HG02970 (cell line): Measurements from ENCODE around the gene N4BP3.
A peak's percentile ranks its signal among the peaks of the same experiment; 100 is the strongest.

Experiments
- ATAC-seq: cut with Tn5 transposase; IDR thresholded peaks from one replicate; pipeline ENCODE4 v1.9.1; 2021; ENCODE audit warnings: mild to moderate bottlenecking, moderate library complexity, moderate number of reproducible peaks; ENCODE audit not compliant: unreplicated experiment, low FRiP score

Gene N4BP3

DNA sequence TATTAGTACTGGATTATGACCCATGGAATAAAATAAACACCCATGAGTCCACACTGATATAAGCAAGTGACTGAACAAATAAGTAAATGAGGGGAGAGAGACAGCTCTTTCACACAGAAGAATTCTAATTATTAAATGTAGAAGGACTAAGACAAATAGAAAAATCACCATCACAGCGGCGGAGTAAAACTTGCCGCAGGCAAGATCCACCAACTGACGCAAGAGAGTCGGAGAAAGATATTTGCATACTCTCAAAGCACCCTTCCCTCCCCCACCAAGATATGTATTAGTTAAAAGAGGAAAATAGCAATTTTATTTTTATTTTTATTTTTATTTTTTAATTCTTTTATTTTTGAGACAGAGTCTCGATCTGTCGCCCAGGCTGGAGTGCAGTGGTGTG, 14.6 kb upstream of the N4BP3 start:
- no peak for ATAC-seq

DNA sequence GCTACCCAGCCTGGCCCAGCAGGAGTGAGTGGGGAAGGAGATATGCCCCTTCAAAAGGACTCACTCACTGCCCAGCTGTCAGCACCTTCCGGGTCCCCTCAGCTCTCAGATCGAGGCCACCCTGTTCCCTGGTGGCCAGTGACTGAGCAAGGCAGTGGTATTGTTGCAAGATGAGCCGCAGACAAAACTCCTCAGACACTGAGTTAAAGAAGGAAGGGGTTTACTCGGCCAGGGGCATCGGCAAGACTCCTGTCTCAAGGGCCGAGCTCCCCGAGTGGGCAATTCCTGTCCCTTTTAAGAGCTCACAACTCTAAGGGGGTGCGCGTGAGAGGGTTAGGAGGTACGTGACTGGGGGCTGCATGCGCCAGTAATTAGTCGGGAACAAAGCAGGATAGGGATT, 9.7 kb upstream of the N4BP3 start:
- ATAC-seq = no peak

DNA sequence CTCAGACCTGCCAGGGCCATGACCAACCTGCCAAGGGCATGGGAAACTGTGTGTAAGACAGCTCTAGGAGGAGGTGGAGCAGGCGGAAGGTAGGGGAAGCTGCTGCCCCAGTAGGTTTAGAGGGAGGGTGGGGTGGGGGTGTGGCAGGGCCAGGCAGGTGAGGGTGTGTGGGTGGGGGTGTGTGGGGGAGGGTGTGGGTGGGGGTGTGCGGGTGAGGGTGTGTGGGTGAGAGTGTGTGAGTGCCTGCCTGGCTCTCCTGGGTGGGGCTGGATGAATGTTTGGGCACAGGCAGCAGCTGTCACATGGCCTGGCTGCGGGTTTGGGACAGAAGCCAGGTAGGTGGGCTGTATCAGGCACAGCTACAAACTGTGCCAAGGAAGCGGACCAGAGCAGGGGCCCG, 8.8 kb upstream of the N4BP3 start:
- ATAC-seq = no peak

DNA sequence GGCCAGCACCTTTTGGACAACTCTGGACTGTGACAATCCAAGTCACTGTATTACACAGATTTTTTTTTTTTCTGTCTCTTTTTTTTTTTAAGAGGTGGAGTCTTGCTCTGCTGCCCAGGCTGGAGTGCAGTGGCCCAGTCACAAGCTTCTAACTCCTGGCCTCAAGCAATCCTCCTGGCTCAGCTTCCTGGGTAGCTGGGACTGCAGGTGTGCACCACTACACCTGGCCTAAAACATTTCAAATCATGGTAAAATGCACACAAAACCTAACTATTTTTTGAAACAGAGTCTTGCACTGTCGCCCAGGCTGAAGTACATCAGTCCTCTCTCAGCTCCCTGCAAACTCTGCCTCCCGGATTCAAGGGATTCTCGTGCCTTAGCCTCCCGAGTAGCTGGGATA, 7.2 kb upstream of the N4BP3 start:
- no peak for ATAC-seq

DNA sequence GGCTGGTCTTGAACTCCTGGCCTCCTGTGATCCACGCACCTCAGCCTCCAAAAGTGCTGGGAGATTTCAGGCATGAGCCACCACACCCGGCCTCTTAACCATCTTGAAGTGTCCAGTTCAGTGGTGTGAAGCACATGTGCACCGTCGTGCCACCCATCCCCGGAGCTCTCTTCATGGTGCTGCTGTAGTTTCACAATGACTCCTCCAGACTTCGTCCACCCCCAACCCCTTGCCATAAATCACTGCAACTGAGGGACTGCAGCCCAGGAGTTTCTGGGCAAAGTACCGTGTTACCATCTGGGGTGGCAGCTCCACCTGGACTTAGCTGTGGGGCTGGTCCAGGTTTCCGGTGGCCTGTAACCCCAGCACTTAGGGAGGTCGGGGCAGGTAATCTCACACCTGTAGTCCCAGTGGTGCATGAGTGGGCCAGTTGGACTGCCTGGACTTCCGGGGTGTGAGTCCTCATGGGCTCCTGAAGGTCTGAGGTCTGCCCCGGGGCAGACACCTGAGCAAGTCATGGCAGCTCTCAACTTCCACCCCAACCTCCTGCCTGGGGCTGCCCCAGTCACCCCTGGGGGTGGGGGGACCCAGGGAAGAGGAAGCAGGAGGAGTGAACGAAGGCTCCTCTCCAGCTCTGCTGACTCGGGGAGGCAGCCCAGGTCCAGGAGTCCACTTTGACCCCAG, 6.6 kb upstream of the N4BP3 start:
- no peak for ATAC-seq

DNA sequence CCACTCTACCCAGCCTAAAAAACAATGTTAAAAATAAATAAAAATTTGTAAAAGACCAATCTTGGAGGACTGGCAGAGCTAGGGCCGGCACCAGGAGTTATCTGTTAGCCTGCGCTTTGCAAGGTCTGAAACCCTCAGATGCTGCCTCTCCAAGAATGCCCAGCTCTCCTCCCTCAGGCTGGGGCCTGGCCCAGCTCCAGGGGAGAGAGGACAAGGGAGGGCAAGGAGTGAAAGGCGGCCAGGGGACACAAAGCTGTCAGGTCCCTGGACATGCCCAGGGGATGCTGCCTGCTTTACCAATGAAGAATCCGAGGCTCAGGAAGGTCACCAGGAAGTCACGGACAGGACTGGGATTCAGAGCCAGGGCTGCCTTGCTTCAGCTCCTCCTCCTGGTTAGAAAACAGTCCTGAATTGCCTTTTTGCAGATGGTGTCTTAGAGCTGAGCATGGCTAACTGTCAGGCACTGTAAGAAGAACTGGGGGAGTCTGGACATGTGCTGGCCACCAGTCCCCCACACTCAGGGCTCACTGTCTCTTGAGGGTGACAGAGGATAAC, 5.5 kb upstream of the N4BP3 start:
- ATAC-seq = no peak

DNA sequence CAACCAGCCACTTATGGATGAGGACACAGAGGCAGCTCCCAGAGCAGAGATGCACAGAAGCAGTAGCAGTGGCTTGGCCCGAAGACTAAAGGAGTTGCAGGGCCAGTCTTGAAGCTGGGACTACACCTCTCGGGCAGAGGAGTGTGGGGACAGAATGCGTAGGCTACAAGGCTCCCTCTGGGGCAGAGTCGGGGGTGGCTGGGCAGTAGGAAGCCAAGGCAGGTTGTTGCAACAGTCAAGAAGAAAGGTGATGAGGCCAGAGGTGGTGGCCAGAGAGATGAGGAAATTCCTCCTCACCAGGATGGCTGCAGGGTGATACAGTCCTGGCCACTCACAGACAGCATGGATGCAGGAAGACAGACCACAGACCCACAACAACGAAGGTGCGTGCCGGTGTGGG, 4.9 kb upstream of the N4BP3 start:
- ATAC-seq = no peak

DNA sequence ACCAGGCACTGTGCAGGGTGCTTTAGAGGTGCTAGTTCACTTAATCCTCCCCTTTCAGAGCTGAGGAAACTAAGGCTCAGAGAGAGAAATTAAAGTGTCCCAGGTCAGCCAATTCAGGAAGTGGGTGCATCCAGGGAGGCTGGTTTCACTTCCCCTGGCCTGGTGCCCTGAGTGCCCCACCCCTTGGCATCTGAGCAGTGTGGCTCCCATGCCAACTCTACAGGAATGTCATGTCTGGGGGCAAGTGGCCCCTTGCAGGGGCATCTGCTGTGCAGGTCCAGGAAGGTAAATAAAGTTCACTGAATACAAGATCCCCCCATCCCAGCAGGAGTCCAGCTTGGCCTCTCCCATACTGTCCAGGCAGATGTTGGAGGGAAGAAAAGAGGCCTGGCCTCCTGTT, 4.4 kb upstream of the N4BP3 start:
- no peak for ATAC-seq

DNA sequence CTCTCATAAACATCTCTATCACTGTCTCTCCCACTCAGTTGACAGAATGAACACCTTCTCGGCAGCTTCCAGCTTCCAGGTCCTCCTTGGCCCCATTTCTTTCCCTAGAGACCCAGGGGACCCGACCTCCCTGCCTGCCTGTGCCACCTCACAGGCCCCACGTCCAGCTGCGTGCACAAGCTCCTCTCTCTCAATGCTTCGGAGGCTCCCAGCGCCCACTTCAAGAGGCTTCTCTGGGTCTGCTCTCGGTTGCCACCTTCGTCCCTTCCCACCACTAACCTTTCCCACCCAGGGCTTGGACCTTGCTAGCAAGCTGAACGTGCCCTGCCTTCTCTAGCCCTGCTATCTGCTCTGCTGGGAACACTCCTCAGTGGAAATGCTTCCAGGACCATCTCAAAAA, 2.8 kb upstream of the N4BP3 start:
- ATAC-seq = no peak

DNA sequence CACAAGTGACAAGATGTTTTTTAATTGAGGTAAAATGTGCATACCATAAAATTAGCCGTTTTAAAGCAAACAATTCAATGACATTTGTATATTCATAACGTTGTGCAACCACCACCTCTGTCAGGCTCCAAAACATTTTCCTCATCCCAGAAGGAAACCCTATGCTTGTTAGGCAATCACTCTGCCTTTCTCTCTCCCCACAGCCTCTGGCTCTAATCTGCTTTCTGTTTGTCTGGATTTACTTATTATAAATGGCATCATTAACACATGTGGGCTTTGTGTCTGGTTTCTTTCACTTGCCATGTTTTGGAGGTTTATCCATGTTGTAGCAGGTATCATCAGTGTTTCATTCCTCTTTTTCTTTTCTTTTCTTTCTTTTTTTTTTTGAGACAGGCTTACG, 1.4 kb upstream of the N4BP3 start:
- ATAC-seq = no peak

DNA sequence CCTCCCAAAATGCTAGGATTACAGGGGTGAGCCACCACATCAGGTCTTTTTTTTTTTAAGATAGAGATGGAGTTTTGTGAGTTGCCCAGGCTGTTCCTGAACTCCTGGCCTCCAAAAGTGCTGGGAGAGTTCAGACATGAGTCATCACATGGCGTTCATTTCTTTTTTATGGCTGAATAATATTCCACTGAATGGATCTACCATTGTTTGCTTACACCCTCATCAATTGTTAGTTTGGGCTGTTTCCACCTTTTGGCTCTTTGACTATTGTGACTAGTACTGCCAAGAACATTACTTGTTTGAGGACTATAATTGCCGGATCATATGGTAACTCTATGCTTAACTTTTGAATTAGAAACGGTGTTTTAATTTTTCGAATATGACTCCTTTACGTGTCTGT, 787 bp upstream of the N4BP3 start:
- no peak for ATAC-seq

DNA sequence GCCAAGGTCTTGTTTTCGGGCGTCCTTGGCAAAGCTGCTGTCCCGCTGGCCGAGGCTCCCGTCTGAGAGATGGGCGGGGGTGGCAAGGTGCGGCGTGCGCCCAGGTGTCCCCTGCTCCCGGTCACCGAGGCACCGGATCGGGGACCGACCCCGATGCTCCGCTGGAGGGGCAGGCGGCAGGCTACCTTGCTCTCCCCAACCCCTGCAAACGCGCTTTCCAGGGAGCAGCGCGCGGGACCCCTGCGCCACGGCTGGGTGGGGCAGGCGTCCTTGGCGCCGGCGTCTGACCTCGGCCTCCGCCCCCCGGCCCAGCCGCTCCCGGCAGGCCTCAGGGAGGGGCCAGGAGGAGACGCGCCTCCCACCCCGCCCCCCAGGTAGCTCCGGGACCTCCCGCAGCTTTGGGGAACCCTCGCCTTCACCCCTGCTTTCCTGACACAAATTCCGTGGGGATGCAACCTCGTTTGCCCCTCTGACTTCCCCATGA, 551 bp downstream of the N4BP3 start:
- no peak for ATAC-seq

DNA sequence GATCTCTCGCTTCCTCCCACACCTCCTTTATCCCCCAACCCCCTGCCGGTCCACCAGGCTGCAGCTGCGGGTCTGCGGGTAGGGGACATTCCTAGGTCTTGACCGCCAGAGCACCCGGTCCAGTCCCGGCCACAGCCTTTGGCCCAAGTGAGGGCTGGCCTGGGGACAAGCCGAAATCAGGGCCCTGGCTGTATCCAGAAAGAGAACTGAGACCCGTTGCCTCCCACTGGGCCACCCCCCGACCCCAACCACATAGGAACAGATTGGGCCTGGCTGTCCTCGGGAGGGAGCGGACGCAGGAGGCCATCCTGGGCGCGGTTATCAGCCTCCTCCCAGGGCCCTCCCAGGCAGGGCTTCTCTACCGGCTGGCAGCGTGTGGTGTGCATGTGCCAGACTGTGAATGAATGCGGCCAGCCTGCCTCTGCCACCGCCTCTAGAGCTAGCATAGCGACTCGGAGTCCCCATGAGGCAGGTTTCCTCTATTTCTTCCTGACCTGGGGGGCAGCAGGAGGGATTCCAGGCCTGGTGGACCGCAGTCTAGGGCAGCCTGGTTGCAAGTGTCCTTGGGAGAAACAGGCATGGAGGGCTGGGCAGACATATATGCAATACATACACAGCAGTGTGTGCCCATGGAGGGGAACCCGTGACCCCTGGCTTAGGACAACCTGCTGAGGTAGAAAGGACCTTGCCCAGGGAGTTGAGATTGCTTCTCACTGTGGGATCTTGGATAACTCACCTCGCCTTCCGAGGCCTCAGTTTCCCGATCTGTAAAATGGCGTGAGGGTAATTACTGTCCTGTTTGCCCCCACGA, 1.2 kb downstream of the N4BP3 start:
- no peak for ATAC-seq

DNA sequence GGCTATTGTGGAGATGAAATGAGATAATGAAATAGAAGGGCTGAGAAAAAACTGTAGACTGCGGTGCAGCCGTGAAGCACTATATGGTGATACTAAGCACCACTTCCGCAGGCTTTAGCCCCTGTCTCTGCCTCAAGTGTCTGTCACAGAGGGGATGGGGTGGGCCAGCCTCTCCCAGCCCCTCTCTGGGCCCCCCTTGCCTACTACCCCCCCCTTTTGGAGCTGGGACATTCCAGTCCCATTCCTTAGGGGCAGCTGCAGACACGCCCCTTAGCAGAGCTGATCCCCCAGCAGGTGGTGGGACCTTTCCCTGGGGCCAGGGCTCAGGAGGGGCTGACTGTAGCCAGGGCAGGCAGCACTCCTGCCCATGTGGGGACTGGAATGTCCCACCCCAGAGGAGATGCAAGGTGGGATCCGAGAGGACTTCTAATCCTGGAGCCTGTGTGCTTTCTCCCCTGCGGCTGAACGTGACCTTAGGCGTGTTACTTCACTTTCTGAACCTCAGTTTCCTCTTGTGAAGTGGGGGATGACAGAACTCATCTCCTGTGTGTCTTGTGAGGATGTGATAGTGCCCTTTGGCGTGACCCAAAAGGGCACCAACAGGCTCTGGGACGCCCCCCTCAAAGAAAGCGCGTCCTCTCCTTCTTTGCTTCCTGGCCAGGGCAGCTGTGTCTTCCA, 1.9 kb downstream of the N4BP3 start:
- no peak for ATAC-seq

DNA sequence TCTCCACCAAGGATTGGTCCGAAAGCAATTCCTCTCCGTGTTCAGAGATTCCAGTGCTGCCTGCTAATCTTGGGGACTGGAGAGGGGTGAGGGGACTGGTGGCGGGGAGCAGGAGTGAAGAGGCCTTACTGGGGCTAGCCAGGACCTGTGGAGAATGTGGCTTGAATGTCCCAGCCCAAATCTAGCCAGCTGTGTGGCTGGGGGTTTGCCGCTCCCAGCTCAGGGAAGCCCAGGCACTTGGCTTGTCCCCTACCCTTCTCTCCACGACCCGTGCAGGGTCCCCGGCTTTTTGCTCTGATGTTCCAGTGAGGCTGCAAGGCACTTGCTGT, 2.4 kb downstream of the N4BP3 start:
- ATAC-seq = no peak

DNA sequence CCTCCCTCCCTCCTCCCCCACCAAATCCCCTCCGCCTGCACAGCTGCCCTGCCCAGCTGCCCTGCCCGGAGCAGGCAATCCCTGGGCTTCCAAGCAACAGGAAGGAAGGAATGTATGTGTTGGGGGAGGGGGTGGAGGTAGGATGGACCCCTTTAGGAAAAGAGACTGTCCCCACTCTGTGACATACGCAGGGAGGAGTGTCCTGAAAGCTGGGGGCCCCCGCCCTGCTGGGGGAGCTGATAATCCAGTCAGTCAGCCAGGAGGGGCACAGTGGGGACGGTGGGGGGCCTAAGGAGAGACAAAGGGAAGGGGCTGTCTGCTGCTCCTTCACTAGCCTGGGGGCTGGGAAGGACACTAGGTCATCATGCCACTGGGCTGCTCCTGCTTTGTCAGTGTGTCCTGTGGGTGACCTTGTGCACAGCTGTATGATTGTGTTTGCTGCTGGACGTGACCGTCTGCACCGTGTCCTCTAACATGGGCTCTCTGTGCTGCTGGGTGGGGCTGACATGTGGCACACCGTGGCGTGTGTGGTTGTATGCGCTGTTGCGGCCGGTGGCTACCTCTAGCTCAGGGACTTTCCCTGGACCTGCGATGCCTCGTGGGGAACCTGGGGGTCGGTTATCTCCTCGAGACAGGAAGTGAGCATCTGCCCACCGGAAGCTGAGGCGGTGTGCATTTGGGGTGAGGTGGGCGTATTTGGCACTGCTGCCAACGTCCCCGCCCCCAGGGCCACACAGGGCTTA, 3.0 kb downstream of the N4BP3 start:
- ATAC-seq = no peak

DNA sequence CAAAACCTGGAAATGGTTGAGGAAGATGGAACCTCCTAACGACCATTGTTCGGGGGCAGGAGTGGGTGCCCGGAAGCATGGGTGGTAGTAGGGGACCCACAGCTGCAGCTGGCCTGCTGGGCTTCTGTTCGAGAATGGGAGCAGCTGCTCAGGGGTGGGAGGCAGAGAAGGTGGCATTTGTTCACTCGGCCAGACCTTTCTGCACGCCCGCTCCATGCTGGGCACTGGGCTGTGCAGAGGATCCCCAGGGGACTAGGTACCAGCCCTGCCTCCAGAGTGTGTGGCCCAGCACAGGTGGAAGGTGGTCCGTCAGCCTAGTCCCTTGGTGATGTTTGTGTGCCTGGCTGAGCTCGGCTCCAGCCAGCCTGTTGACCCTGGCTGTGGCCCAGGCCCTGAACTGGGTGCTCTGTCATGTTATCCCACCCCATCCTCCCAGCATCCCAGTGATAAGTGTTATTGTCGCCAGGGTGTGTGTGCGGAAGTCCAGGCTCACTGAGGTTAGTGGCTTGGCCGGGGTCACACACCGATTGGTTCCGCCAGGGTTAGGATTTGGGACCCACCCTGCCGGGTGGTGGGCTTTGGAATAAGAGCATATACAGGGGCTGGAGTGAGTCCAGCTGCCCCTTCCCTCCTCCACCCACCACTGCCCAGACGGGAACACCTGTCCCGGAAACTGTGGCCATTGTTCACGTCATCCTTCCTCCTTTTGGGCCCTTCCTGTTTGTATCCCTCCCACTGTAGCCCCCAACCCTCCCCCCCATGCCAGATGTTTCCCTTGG, 4.8 kb downstream of the N4BP3 start:
- no peak for ATAC-seq

DNA sequence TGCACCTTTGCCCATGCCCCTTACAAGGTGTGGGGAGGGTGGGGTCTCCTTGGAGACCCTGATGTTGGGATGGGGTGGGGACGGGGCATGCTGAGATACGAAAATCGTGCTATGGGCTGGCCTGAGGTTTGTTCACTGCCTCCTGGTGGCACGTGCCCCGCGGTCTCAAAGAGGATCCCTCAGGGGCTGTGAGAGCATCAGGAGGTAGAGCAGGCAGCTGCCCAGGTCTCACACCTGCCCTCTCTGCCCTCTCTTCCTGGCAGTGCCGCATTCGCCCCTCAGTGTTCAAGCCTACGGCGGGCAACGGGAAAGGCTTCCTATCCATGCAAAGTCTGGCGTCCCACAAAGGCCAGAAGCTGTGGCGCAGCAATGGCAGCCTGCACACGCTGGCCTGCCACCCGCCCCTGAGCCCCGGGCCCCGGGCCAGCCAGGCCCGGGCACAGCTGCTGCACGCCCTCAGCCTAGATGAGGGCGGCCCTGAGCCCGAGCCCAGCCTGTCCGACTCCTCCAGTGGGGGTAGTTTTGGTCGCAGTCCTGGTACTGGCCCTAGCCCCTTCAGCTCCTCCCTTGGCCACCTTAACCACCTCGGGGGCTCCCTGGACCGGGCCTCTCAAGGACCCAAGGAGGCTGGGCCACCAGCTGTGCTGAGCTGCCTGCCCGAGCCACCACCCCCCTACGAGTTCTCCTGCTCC, 6.7 kb downstream of the N4BP3 start:
- no peak for ATAC-seq

DNA sequence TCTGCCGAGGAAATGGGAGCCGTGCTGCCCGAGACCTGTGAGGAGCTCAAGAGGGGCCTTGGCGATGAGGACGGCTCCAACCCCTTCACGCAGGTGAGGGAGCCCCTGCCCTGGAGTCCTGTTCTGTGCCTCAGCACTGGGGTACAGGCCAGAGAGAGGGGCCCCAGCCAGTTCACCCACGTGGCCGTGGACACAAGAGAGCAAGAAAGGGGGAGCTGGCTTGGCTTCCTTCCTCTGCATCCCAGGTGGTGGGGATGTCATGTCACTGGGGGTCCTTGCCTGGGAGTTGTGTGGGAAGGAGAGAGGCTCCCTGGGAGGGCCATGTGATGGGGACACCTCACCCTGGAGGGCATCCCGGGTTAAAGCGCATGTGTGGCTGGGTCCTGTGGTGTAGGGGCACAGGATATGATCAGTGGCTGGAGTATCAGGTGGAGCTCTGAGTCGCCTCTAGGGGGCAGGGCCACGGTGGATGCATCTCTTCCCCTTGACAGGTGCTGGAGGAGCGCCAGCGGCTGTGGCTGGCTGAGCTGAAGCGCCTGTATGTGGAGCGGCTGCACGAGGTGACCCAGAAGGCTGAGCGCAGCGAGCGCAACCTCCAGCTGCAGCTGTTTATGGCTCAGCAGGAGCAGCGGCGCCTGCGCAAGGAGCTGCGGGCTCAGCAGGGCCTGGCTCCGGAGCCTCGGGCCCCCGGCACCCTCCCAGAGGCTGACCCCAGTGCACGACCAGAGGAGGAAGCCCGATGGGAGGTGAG, 7.5 kb downstream of the N4BP3 start:
- peak; percentile 63 for ATAC-seq
